K562 (cell line): ENCODE results near the gene IDH3G. TPM values are rescaled to one million over a fixed set of nuclear protein-coding genes. Genes with fewer than 3 reads are reported as not detected.

Source experiments
- ATAC-seq: fragments of 200-7000 bp; cut with Tn5 transposase; 3 replicates; pipeline ENCODE4 v1.9.1; 2020; ENCODE audit warnings: moderate library complexity
- BruUV-seq: library from RNA; stranded (reverse); fragments of 400-500 nt; replicated peaks from 2 replicates; lab custom pipeline; 2021; lab: Mats Ljungman, UMichigan
- CTCF ChIA-PET: fragments of 300-600 bp; formaldehyde crosslinking; extraction: SDS; loops from one replicate; lab custom pipeline; 2021; ENCODE audit warnings: low intra/inter-chr PET ratio; lab: Yijun Ruan, JAX
- POLR2A ChIA-PET: fragments of 300-600, 350-650 bp; sonication (Branson Sonifier 250); formaldehyde crosslinking; extraction: SDS; loops from one replicate; lab custom pipeline; 2021; ENCODE audit warnings: antibody characterized with exemption, inconsistent platforms; lab: Yijun Ruan, JAX
- DNase-seq, 4 experiments: peaks; one replicate each; pipeline versions ENCODE4 v3.0.0 to v3.0.0-alpha.2; 2011 to 2018; ENCODE audit warnings: low spot score in 3 of 4, mixed read lengths in 3 of 4; ENCODE audit errors: extremely low read depth in 1 of 4
- FAIRE-seq: peaks from 2 replicates; lab custom pipeline; 2011; peaks lifted over from hg19 to GRCh38; lab: Jason Lieb, UNC
- H2AFZ ChIP-seq: 2 replicates; pipeline ENCODE4 v1.6.0; 2011; ENCODE audit warnings: low read depth, low read length, control low read depth, inconsistent platforms
- H3K27ac ChIP-seq: fragments of 200-600 bp; 3 replicates; pipeline ENCODE4 v1.8.0; 2011; ENCODE audit warnings: low read depth, mild to moderate bottlenecking, control low read depth, inconsistent platforms, low read length, moderate library complexity, mixed read lengths; ENCODE audit errors: extremely low read depth
- H3K27me3 ChIP-seq, 2 experiments: fragments of 300-600 bp in 1 of 2; 2 replicates in 1 of 2; 3 replicates in 1 of 2; pipeline versions ENCODE4 v1.6.0 to v1.8.0; 2011; ENCODE audit warnings: inconsistent platforms in 2 of 2, low read length in 2 of 2, mild to moderate bottlenecking in 1 of 2, mixed read lengths in 1 of 2, moderate library complexity in 1 of 2; ENCODE audit not compliant: control insufficient read depth in 2 of 2, insufficient read depth in 2 of 2
- H3K36me3 ChIP-seq: fragments of 300-600 bp; 3 replicates; pipeline ENCODE4 v1.8.0; 2011; ENCODE audit warnings: mild to moderate bottlenecking, low read length, inconsistent platforms; ENCODE audit not compliant: control insufficient read depth, insufficient read depth
- H3K4me1 ChIP-seq, 2 experiments: fragments of 200-600 bp in 1 of 2; replicated peaks in 1 of 2; 2 replicates in 1 of 2; 3 replicates in 1 of 2; pipeline versions ENCODE4 v1.5.1 to v1.8.0; 2011; ENCODE audit warnings: inconsistent platforms in 2 of 2, low read length in 2 of 2, mild to moderate bottlenecking in 1 of 2, mixed read lengths in 1 of 2, moderate library complexity in 1 of 2; ENCODE audit not compliant: control insufficient read depth in 2 of 2, insufficient read depth in 2 of 2
- H3K4me2 ChIP-seq: 2 replicates; pipeline ENCODE4 v1.6.1; 2011; ENCODE audit warnings: low read length, control low read depth, inconsistent platforms, mixed read lengths; ENCODE audit not compliant: insufficient read depth
- H3K4me3 ChIP-seq: fragments of 200-600 bp; sonication (generic), shearing (Covaris generic); 2 replicates; pipeline ENCODE4 v1.5.1; 2016; ENCODE audit warnings: control low read depth, inconsistent platforms
- H3K79me2 ChIP-seq: fragments of 200-600 bp; 3 replicates; pipeline ENCODE4 v1.8.0; 2011; ENCODE audit warnings: low read length, inconsistent platforms; ENCODE audit not compliant: control insufficient read depth, insufficient read depth
- H3K9ac ChIP-seq, 2 experiments: 2 replicates each; pipeline versions ENCODE4 v1.6.0 to v1.6.1; 2011; ENCODE audit warnings: low read depth in 2 of 2, low read length in 2 of 2, control low read depth in 1 of 2, inconsistent platforms in 1 of 2, mild to moderate bottlenecking in 1 of 2, mixed read lengths in 1 of 2; ENCODE audit not compliant: insufficient read depth in 1 of 2
- H3K9me1 ChIP-seq: one replicate; pipeline ENCODE4 v1.6.0; 2011; ENCODE audit warnings: inconsistent platforms, mild to moderate bottlenecking, low read length, moderate library complexity; ENCODE audit not compliant: control insufficient read depth, insufficient read depth
- H3K9me3 ChIP-seq: replicated peaks from 2 replicates; pipeline ENCODE4 v1.5.1; 2011; ENCODE audit warnings: low read depth, low read length, inconsistent platforms; ENCODE audit not compliant: control insufficient read depth, insufficient read depth
- H4K20me1 ChIP-seq: replicated peaks from 2 replicates; pipeline ENCODE4 v1.6.1; 2011; ENCODE audit warnings: low read length, inconsistent platforms, mixed read lengths; ENCODE audit not compliant: control insufficient read depth, insufficient read depth
- CHCHD3 ChIP-seq: fragments of 250-450 bp; sonication (Bioruptor Pico); IDR thresholded peaks from 2 replicates; pipeline ENCODE4 v2.1.2; 2022; ENCODE audit warnings: mild to moderate bottlenecking
- NR3C1 ChIP-seq: sonication (generic); formaldehyde crosslinking; IDR thresholded peaks from 2 replicates; pipeline ENCODE4 v1.8.1; 2022; ENCODE audit warnings: missing genetic modification reagents
- PCBP2 ChIP-seq: fragments of 200-400 bp; formaldehyde crosslinking; IDR thresholded peaks from 2 replicates; pipeline ENCODE4 v1.6.1; 2018; ENCODE audit warnings: low read length, low read depth, mild to moderate bottlenecking, moderate library complexity; ENCODE audit not compliant: poor library complexity, severe bottlenecking
- PHF20 ChIP-seq: fragments of 450-650 bp; IDR thresholded peaks from 2 replicates; pipeline ENCODE4 v1.6.1; 2018; ENCODE audit not compliant: partially characterized antibody
- RBFOX2 ChIP-seq: fragments of 200-400 bp; formaldehyde crosslinking; IDR thresholded peaks from 2 replicates; pipeline ENCODE4 v1.6.1; 2017; ENCODE audit warnings: low read depth, mild to moderate bottlenecking, low read length, moderate library complexity
- SAP30 ChIP-seq: fragments of 200-600 bp; sonication (generic); IDR thresholded peaks from 2 replicates; pipeline ENCODE4 v1.6.1; 2012; ENCODE audit warnings: borderline replicate concordance, low read depth, mild to moderate bottlenecking, moderate library complexity, low read length, control low read depth, inconsistent platforms; ENCODE audit not compliant: insufficient read depth, poor library complexity, severe bottlenecking
- ZC3H8 ChIP-seq: fragments of 450-650 bp; IDR thresholded peaks from 2 replicates; pipeline ENCODE4 v1.6.1; 2017
- ZFX ChIP-seq: sonication (generic); formaldehyde crosslinking; IDR thresholded peaks from 2 replicates; pipeline ENCODE4 v1.8.0; 2022; ENCODE audit warnings: mild to moderate bottlenecking, missing genetic modification reagents, moderate library complexity
- WGBS: fragments of 100-300 bp; shearing (Covaris generic); methylation state at CpG from one replicate; pipeline ENCODE4 v1.1.6; 2016; ENCODE audit warnings: low coverage, mixed read lengths; ENCODE audit not compliant: insufficient coverage; ENCODE audit errors: missing lambda C conversion rate; 5-methylcytosine and 5-hydroxymethylcytosine counted together
- in situ Hi-C: fragments of 300-500 bp; cut with MboI; formaldehyde crosslinking; loops from 4 replicates; pipeline ENCODE4 v1.15.0; 2018; ENCODE audit warnings: inconsistent platforms, mixed read lengths
- intact Hi-C: fragments of 100-400 bp; cut with micrococcal nuclease; formaldehyde crosslinking; loops from 2 replicates; pipeline ENCODE4 v1.14.2; 2022
- polyA plus RNA-seq, 8 experiments: library from polyadenylated mRNA; depleted of rRNA in 4 of 8; stranded (reverse) in 5 of 8; unstranded in 3 of 8; fragments of >200 nt; fragmentation: Nextera tagmentation in 2 of 8; fragmentation: Illumina TruSeq in 1 of 8; extraction: Ambion mirVana in 2 of 8; extraction: Trizol in 1 of 8; gene quantifications; 2 replicates each; pipeline versions ENCODE4 v1.2.1 to v1.2.3, GENCODE V29; 2011 to 2014; ENCODE audit warnings: inconsistent platforms in 1 of 8, missing spikeins in 1 of 8
- total RNA-seq, 7 experiments: library from RNA; depleted of rRNA in 6 of 7; stranded (reverse); fragments of >200 nt in 6 of 7; fragmentation: Illumina TruSeq in 2 of 7; extraction: Trizol in 2 of 7; gene quantifications; 2 replicates each; pipeline versions ENCODE4 v1.2.1 to v1.2.3, GENCODE V29; 2011 to 2021; ENCODE audit warnings: low replicate concordance in 1 of 7
- TF ChIP-seq, protein P1 (sequence below): conservative IDR thresholded peaks from 2 replicates; pipeline ENCODE4 v1.6.1; 2011; ENCODE audit warnings: low read depth, mild to moderate bottlenecking, low read length; ENCODE audit not compliant: control insufficient read depth
- TF ChIP-seq, protein P2 (sequence below): fragments of 450-650 bp; IDR thresholded peaks from 2 replicates; pipeline ENCODE4 v1.6.1; 2016; ENCODE audit warnings: borderline replicate concordance
- TF ChIP-seq, protein P3 (sequence below): sonication (generic); formaldehyde crosslinking; IDR thresholded peaks from 2 replicates; pipeline ENCODE4 v1.9.0; 2022; ENCODE audit warnings: mild to moderate bottlenecking, missing genetic modification reagents
- TF ChIP-seq, protein P4 (sequence below), 2 experiments: IDR thresholded peaks; 2 replicates each; pipeline ENCODE4 v1.6.1; 2011; ENCODE audit warnings: borderline replicate concordance in 1 of 2, control low read depth in 1 of 2, low read depth in 1 of 2, low read length in 1 of 2, mild to moderate bottlenecking in 1 of 2, mixed read lengths in 1 of 2, moderate library complexity in 1 of 2; ENCODE audit not compliant: insufficient read depth in 1 of 2, insufficient read length in 1 of 2, poor library complexity in 1 of 2, severe bottlenecking in 1 of 2; ENCODE audit errors: extremely low read depth in 1 of 2

The IDH3G gene
- total and polyA plus RNA-seq, 9 of the 15 experiments (the other 6 are each of a cell fraction or from before 2014, with no cell fraction given) = 24.3 to 72.5 (median 37.9) TPM

DNA sequence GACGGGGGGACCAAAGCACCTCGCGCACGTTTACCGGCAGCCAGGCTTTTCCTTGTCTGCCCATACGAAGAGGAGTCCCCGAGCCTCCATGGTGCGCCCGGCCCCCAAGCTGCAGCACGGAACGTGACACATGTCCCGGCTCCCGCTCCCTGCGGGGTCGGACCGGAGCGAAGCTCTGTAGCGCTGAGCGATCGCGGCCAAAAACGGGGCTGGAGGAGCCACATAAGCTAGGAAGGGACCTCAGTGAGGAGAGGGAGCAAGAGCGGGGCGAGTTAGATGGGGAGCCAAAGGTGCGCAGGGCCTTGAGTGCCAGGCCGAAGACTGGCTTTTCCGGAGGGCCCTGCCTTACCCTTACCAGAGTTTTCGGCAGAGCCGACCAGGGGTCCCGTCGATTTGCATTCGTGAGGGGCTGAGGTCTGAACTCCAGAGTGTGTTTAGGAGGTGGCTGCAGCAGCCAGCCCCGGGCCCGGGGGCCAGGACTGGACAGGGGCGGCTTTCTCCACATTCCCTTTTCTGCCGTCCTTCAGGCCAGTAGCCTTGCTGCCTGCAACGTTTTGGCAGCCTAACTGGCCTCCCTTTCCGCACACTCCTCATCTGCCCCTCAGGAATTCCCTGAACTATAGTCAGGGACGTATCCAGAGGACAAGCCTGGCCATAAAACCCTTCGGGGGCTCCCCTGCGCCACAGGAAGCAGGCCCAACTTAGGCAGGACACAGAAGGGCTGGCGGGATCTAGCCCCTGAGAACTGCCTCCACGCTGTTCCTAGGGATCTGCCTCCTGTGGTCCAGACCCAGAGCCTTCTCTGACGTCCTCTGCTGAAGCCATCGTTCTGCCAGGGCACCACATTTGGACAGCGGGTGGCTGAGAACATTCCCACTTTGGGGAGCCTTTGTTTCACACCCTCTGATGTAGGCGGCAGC, 982 bp upstream of the IDH3G start:
- WGBS = 3% methylated on average over 38 of the region's 47 CpGs
- H4K20me1 ChIP-seq = no peaks in the 10 kb centered on the region; the same call in 1 of the 2 replicates
- H3K27me3 ChIP-seq = no peaks in the 10 kb centered on the region
- H3K9ac ChIP-seq = peak overlapping the region; percentile 93 to 96
- TSS peak; percentile 85 for BruUV-seq
- H3K79me2 ChIP-seq = peaks cover 60% of the 10 kb centered on the region
- intact Hi-C loops (loop anchor here (2.0 kb wide), 1 partner anchor 30 kb away; the partner anchor contains the start of gene PLXNB3), in situ Hi-C loops (no loop called here)
- peaks cover 33 to 69% of the 10 kb centered on the region in 2 experiments for H3K4me1 ChIP-seq
- peak overlapping the region; percentile 90 for H3K4me2 ChIP-seq
- H3K27ac ChIP-seq = peak overlapping the region; percentile 96
- no peaks in the 10 kb centered on the region for H3K9me1 ChIP-seq
- H2AFZ ChIP-seq = 0 out of 2 replicates have a peak overlapping the region, but pooled peaks have one; percentile 47
- DNase-seq = peak in 3 of 4 experiments; percentile 32 to 61 (median 51)
- peak; percentile 8 for ATAC-seq
- ChIA-PET POLR2A (interaction anchor here (0.6 to 1.0 kb wide), 7 partner anchors 11 to 352 kb away, joined by 3 to 5 read pairs (median 3); partner anchors contain the start of gene ARHGAP4), CTCF (no interaction called here)
- no peak for FAIRE-seq
- no peaks in the 10 kb centered on the region for H3K9me3 ChIP-seq
- H3K36me3 ChIP-seq = peaks cover 59% of the 10 kb centered on the region; the same call in 2 of the 3 replicates
- H3K4me3 ChIP-seq = peak overlapping the region; percentile 78
- no peak for TF ChIP-seq ZC3H8
- no peak for TF ChIP-seq CHCHD3
- TF ChIP-seq, protein P1, sequence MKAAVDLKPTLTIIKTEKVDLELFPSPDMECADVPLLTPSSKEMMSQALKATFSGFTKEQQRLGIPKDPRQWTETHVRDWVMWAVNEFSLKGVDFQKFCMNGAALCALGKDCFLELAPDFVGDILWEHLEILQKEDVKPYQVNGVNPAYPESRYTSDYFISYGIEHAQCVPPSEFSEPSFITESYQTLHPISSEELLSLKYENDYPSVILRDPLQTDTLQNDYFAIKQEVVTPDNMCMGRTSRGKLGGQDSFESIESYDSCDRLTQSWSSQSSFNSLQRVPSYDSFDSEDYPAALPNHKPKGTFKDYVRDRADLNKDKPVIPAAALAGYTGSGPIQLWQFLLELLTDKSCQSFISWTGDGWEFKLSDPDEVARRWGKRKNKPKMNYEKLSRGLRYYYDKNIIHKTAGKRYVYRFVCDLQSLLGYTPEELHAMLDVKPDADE = 0 out of 2 replicates have a peak, but pooled peaks have one; percentile 7
- TF ChIP-seq PHF20 = no peak
- peak; percentile 64 for TF ChIP-seq SAP30
- TF ChIP-seq, protein P2, sequence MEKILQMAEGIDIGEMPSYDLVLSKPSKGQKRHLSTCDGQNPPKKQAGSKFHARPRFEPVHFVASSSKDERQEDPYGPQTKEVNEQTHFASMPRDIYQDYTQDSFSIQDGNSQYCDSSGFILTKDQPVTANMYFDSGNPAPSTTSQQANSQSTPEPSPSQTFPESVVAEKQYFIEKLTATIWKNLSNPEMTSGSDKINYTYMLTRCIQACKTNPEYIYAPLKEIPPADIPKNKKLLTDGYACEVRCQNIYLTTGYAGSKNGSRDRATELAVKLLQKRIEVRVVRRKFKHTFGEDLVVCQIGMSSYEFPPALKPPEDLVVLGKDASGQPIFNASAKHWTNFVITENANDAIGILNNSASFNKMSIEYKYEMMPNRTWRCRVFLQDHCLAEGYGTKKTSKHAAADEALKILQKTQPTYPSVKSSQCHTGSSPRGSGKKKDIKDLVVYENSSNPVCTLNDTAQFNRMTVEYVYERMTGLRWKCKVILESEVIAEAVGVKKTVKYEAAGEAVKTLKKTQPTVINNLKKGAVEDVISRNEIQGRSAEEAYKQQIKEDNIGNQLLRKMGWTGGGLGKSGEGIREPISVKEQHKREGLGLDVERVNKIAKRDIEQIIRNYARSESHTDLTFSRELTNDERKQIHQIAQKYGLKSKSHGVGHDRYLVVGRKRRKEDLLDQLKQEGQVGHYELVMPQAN = no peak
- TF ChIP-seq ZFX (CRISPR knock-in tag) = peak; percentile 49
- TF ChIP-seq PCBP2 = no peak
- 0 out of 2 replicates have a peak, but pooled peaks have one; percentile 30 for TF ChIP-seq NR3C1 (CRISPR knock-in tag)
- TF ChIP-seq RBFOX2 = peak; percentile 78; the same call in 1 of the 2 replicates
- TF ChIP-seq, protein P3, sequence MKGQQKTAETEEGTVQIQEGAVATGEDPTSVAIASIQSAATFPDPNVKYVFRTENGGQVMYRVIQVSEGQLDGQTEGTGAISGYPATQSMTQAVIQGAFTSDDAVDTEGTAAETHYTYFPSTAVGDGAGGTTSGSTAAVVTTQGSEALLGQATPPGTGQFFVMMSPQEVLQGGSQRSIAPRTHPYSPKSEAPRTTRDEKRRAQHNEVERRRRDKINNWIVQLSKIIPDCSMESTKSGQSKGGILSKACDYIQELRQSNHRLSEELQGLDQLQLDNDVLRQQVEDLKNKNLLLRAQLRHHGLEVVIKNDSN (CRISPR knock-in tag) = 0 out of 2 replicates have a peak, but pooled peaks have one; percentile 11
- TF ChIP-seq, protein P4, sequence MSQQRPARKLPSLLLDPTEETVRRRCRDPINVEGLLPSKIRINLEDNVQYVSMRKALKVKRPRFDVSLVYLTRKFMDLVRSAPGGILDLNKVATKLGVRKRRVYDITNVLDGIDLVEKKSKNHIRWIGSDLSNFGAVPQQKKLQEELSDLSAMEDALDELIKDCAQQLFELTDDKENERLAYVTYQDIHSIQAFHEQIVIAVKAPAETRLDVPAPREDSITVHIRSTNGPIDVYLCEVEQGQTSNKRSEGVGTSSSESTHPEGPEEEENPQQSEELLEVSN (IDR thresholded peaks at IDR 0.05; ENCODE audit: borderline replicate concordance in 1 of 2, extremely low read depth in 1 of 2, insufficient read depth in 1 of 2, insufficient read length in 1 of 2, low read depth in 1 of 2, low read length in 1 of 2, poor library complexity in 1 of 2, severe bottlenecking in 1 of 2) = peak in 1 of 2 experiments; percentile 46
